HEK293T (cell line): Measurements from ENCODE around the gene USP37.

ENCODE experiments used
- ARNT ChIP-seq: fragments of 450-650 bp; IDR thresholded peaks from 2 replicates; pipeline ENCODE4 v1.6.1; 2017; ENCODE audit warnings: mild to moderate bottlenecking
- BHLHE40 ChIP-seq: fragments of 450-650 bp; IDR thresholded peaks from 2 replicates; pipeline ENCODE4 v1.6.1; 2016; ENCODE audit warnings: mild to moderate bottlenecking, moderate library complexity, borderline replicate concordance
- CTBP1 ChIP-seq: fragments of 450-650 bp; IDR thresholded peaks from 2 replicates; pipeline ENCODE4 v1.6.1; 2016; ENCODE audit warnings: borderline replicate concordance
- ELF4 ChIP-seq: fragments of 450-650 bp; IDR thresholded peaks from 2 replicates; pipeline ENCODE4 v1.6.1; 2017; ENCODE audit warnings: antibody characterized with exemption
- FOXK2 ChIP-seq: fragments of 450-650 bp; IDR thresholded peaks from 2 replicates; pipeline ENCODE4 v1.6.1; 2016; ENCODE audit warnings: mild to moderate bottlenecking
- FOXM1 ChIP-seq: fragments of 450-650 bp; IDR thresholded peaks from 2 replicates; pipeline ENCODE4 v1.6.1; 2017; ENCODE audit warnings: mild to moderate bottlenecking, borderline replicate concordance
- SP1 ChIP-seq: fragments of 450-650 bp; IDR thresholded peaks from 2 replicates; pipeline ENCODE4 v1.6.1; 2017
- SUZ12 ChIP-seq: fragments of 450-650 bp; IDR thresholded peaks from 2 replicates; pipeline ENCODE4 v1.6.1; 2016; ENCODE audit warnings: mild to moderate bottlenecking
- ZNF384 ChIP-seq: fragments of 450-650 bp; IDR thresholded peaks from 2 replicates; pipeline ENCODE4 v1.6.1; 2016

DNA sequence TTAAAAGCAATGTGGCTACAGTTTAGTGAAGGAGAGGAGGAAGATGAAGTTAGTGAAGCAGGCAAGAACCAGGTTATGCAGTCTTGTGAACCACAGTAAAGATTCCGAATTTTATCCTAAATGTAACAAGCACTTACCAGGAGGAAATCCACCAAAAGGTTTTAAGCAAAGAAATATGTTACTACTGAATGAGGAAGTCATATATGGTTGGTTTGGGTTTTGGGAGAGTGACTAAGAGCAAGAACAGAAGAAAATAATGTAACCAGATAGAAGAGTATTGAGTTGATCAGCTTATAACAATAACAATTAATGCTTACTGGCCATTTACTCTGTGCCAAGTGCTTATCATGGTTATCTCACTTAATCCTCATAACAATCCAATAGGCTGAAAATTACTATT is 1.9 kb downstream of the USP37 start:
- TF ChIP-seq ZNF384 (no peak), BHLHE40 (no peak), FOXM1 (no peak), ELF4 (no peak), FOXK2 (no peak), SP1 (no peak), ARNT (no peak), SUZ12 (no peak), CTBP1 (no peak)
